HG03575 (cell line): ENCODE measurements around the gene ANK3.

Source experiments
- ATAC-seq: cut with Tn5 transposase; IDR thresholded peaks from one replicate; pipeline ENCODE4 v1.9.1; 2021; ENCODE audit not compliant: unreplicated experiment, insufficient number of reproducible peaks, low FRiP score; ENCODE audit errors: extremely low read depth

ANK3 gene

GRCh38 chr10:60139798-60140566 lies 249.7 kb downstream of the ANK3 start:
- ATAC-seq: no peak

- no peak for ATAC-seq
Measured at GRCh38 chr10:60139290-60139689, 250.4 kb downstream of the ANK3 start.

- no peak for ATAC-seq
Measured at GRCh38 chr10:60138842-60139241, 250.8 kb downstream of the ANK3 start.

DNA sequence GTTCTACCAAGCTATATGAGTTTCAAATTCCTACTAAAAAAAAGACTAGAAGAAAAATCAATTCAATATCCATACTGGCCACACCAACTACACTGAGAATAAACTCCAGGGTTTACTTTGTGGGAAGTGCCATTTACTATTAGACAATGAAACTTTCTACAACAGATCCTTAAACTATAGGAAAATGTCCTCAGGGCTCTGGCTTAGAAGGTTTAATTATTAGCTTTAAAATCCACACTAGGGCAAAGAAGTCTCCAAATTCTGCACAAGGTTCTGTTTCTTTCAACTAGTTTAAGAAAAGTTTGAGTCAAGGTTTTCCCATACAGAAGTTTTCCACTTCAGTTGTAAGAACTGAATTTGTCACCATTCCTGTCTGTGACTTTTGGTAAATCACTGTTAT lies 251.6 kb downstream of the ANK3 start:
- ATAC-seq: no peak

DNA sequence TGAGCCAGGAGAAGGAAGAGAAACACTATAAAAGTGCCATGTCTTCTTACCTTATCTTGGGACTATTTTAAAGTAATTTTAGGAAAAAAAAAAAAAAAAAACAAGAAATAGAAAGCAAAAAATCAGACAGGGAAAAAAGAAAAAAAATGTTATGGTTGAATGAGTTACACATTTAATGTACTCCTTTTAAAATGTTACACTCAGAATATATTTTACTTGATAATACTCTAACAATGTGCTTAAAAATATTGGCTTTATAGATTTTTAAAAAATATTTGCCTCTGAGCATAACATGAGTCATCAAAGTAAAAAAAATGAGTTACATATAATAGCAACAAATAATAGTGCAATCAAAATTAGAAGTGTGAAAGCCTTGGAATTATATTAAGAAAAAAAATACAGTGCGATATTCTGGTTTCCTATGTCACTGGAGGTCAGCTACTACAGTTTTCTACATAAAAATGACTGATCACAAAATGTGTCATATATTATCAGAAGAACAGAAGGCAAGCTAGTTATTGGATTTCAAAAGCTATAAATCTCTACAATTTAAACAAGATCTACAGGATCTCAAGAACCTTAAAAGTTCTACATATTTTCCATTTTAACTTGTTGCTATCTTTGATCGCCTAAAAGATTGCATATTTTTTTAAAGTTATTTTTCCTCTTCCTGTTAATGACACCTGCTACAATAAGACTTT lies 252.2 kb downstream of the ANK3 start:
- no peak for ATAC-seq

DNA sequence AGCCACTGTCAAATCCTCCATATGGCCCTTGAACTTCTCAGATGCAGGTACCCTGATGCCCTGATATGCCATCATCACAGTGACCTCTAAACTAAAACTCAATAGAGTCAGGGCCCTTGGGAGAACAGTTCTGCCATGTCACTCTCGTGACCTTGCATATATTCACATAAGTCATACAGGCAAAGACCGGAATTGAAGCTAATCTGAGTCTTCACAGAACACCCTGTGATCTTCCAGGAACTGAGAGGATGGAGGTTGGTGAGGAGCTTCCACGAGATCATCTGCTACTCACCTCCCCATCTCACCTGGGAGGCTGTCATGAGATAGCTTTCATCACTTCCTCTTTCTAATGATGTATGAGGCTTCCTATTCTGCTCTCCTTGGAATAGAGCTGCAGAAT lies 254.7 kb downstream of the ANK3 start:
- no peak for ATAC-seq

GRCh38 chr10:60134548-60134947 lies 255.1 kb downstream of the ANK3 start:
- no peak for ATAC-seq

- ATAC-seq: no peak
Measured at GRCh38 chr10:60130130-60130579, 259.5 kb downstream of the ANK3 start.

- ATAC-seq: no peak
Measured at GRCh38 chr10:60125895-60126294, 263.8 kb downstream of the ANK3 start.

GRCh38 chr10:60124536-60124935 lies 265.1 kb downstream of the ANK3 start:
- no peak for ATAC-seq

DNA sequence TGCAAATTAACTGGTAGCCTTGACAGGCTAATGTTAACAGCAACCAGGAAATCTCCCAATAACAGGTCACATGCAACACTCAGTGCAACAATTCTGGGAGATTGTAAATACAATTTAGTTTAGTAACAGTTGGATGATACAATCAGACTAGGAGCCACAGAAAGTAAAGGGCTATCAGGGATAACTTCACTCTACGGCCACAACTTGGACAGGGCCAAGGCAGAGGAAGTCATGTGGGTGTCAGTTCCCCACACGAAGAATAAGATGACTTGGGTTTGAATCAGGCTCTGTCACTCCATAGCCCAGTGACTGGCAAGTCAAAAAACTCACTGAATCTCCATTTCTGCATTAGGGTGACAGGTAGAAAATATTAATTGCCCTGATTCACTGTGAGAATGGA lies 266.0 kb downstream of the ANK3 start:
- no peak for ATAC-seq

- ATAC-seq: no peak
Measured at GRCh38 chr10:60123172-60123571, 266.5 kb downstream of the ANK3 start.

GRCh38 chr10:60122190-60122589 lies 267.5 kb downstream of the ANK3 start:
- no peak for ATAC-seq

- no peak for ATAC-seq
Measured at GRCh38 chr10:60114765-60115586, 274.7 kb downstream of the ANK3 start.

DNA sequence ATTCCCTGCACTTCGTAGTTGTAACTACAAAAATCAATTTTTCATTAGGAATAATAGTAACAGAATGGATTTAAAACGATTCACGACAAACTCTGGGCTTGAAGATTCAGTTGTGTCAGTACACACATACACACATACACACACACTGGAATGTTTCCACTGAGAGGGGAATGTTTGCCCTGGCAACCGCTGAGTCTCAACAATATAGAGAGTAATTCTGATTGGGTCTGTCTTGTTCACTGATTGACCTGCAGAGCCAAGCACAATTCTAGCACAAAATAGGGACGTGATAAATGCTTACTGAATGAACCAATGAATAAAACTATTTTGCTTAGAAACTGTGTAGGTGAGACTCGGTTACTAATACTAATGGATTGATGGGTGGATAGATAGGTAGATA lies 278.9 kb downstream of the ANK3 start:
- no peak for ATAC-seq

DNA sequence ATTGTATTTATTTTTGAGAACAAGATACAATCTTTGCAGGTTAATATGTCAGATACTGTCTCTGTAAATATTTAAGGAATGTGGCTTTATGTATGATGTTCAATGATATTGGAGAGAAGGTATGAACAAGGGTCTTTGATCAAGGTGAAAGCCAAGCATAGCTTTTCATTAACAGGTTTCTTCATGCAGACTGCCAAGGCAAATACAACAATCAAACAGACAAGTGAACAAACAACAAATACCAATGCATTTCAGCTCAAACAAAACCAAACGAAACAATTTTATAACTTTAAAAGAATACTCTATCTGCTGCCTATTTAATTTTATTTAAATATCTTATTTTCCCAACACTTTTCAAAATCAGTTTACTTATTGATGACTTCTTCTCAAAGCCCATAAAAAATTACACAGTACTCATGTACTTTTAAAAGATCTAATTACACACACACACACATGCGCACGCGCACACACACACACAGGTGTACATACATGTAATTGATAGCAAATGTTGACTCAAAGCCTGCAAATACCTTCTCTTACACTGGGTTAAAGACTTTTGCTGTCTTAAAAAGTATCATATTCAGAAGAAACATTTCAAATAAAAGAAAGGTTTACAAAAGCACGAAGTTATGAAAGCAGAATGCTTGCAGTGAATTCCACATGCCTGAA lies 282.2 kb downstream of the ANK3 start:
- no peak for ATAC-seq

DNA sequence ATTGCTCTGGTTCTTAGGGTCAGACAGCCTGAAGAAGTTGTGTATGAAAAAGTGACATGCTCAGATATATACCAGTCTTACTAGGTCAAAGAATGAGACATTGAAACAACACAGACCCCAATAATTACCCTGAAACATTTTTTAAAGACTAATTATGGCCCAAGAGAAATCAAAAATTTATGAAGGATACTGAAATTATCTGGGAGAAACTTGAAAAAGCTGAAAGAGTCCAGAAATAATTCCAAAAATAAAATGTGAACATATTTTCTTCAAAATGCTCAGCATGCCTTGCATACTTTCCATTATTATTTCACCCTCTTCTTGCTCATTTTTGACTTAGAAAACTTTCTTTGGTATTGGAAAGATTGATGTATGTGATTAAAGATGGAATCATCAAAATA lies 284.4 kb downstream of the ANK3 start:
- no peak for ATAC-seq

- ATAC-seq: no peak
Measured at GRCh38 chr10:60101821-60102220, 287.9 kb downstream of the ANK3 start.

GRCh38 chr10:60099998-60100747 lies 289.5 kb downstream of the ANK3 start:
- no peak for ATAC-seq
